Mucosa of descending colon (tissue), 3 donors: ENCODE measurements around the gene PSMB2. TPM values are rescaled to one million over a fixed set of nuclear protein-coding genes. Genes with fewer than 3 reads are reported as not detected.

Experiments used
- ATAC-seq: fragments of 200-7000 bp; cut with Tn5 transposase; one replicate; pipeline ENCODE4 v1.9.1; 2020; ENCODE audit warnings: mild to moderate bottlenecking, moderate library complexity
- DNase-seq, 3 donors: peaks; one replicate each; pipeline ENCODE4 v3.0.0-alpha.2; 2020
- H3K36me3 ChIP-seq: fragments of 200-600 bp; one replicate; pipeline ENCODE4 v1.8.0; 2021; ENCODE audit warnings: low read depth, mild to moderate bottlenecking
- H3K4me1 ChIP-seq: fragments of 200-600 bp; one replicate; pipeline ENCODE4 v1.8.0; 2021; ENCODE audit warnings: low read depth, mild to moderate bottlenecking
- H3K4me3 ChIP-seq: fragments of 200-600 bp; one replicate; pipeline ENCODE4 v1.8.0; 2021; ENCODE audit warnings: mild to moderate bottlenecking
- H3K9me3 ChIP-seq: fragments of 200-600 bp; one replicate; pipeline ENCODE4 v1.8.0; 2021; ENCODE audit warnings: mild to moderate bottlenecking
- intact Hi-C, 2 donors: fragments of 100-400 bp; cut with DNase I in 1 of 2; cut with micrococcal nuclease in 1 of 2; formaldehyde crosslinking; loops; one replicate each; pipeline versions ENCODE4 v1.11.0 to v1.11.1; 2022; cut with DNase I, micrococcal nuclease
- total RNA-seq, 3 donors: library from RNA; stranded (reverse); fragmentation: NEBNext Ultra II Directional in 2 of 3; extraction: Animal tissue kit (Norgen Biotek cat#: 25700) in 2 of 3; gene quantifications; one replicate each; pipeline versions ENCODE4 v1.2.1 to v1.2.4, GENCODE V29; 2021 to 2023
- TF ChIP-seq, protein P1 (sequence below): fragments of 200-600 bp; IDR thresholded peaks from one replicate; pipeline ENCODE4 v1.8.0; 2022; ENCODE audit warnings: antibody characterized with exemption, mild to moderate bottlenecking
- donor health status: DM: no; HTN: no; CAD: no; lungs with moderate emphysema.
- donor health status: DM: no; HTN: no; CAD: no.
- donor health status: DM: no; HTN: yes; CAD: no.

The PSMB2 gene
- total RNA-seq, 3 donors from 2014 or later = 34.8 to 62.9 (median 39.7) TPM

DNA sequence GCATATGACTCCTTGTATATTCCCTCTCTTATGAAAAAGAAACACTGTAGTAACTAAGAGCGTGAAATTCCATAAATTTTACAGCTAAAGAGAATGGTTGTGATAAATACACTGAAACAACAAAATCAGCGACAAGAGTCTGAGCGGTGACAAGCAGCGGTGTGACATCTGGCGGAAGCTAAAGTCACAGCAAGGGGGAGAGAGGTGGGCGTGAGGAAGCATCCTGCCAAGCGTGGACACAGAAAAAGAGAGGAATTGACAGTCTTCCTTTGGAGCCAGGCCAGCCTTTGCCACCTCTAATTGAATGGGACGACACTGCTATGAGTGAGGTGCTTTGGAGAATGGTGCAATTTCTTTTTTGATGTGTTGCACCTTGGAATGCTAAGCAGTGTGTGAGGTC is 25.9 kb downstream of the PSMB2 start:
- no peak for ATAC-seq

DNA sequence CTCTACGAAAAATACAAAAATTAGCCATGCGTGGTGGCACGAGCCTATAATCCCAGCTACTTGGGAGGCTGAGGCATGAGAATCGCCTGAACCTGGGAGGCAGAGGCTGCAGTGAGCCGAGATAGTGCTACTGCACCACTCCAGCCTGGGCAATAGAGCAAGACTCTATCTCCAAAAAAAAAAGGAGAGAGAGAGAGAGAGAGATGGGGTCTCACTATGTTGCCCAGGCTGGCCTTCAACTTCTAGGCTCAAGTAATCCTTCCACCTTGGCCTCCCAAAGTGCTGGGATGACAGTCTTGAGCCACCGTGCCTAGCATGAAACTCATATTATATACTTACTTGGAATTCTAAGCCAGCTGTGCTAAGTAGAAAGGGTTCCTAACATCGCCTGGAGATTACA is 29.7 kb downstream of the PSMB2 start:
- no peaks in the 10 kb centered on the region for H3K9me3 ChIP-seq
- TF ChIP-seq, protein P1, sequence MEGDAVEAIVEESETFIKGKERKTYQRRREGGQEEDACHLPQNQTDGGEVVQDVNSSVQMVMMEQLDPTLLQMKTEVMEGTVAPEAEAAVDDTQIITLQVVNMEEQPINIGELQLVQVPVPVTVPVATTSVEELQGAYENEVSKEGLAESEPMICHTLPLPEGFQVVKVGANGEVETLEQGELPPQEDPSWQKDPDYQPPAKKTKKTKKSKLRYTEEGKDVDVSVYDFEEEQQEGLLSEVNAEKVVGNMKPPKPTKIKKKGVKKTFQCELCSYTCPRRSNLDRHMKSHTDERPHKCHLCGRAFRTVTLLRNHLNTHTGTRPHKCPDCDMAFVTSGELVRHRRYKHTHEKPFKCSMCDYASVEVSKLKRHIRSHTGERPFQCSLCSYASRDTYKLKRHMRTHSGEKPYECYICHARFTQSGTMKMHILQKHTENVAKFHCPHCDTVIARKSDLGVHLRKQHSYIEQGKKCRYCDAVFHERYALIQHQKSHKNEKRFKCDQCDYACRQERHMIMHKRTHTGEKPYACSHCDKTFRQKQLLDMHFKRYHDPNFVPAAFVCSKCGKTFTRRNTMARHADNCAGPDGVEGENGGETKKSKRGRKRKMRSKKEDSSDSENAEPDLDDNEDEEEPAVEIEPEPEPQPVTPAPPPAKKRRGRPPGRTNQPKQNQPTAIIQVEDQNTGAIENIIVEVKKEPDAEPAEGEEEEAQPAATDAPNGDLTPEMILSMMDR = no peak
- intact Hi-C loops = no loop called here
- DNase-seq (no peak), ATAC-seq (no peak)
- H3K36me3 ChIP-seq = peaks cover 13% of the 10 kb centered on the region
- H3K4me3 ChIP-seq = no peak overlapping the region
- H3K4me1 ChIP-seq = no peaks in the 10 kb centered on the region

More for the DNA sequence above, 25.9 kb downstream of the PSMB2 start:
- no peak for DNase-seq
- Histone ChIP-seq H3K4me3 (no peak overlapping the region), H3K36me3 (no peaks in the 10 kb centered on the region), H3K4me1 (no peaks in the 10 kb centered on the region), H3K9me3 (no peaks in the 10 kb centered on the region)
- TF ChIP-seq, protein P1 = no peak
- intact Hi-C loops = no loop called here

DNA sequence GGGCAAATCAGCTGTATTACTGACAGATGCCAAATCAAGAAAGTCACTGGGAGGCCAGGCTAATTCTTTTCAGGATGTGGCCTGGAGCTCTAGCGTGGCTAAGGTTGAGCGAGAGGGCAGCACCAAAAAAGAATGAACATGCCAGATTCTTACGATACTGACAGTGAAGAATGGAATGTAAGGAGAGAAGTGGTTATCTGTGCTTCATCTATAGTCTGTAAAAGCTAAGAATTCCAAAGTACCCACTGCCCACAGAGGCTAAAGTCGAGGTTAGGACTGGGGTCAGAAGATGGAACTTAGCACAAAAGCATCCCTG is 35.5 kb downstream of the PSMB2 start:
- ATAC-seq = no peak
- intact Hi-C loops = no loop called here

DNA sequence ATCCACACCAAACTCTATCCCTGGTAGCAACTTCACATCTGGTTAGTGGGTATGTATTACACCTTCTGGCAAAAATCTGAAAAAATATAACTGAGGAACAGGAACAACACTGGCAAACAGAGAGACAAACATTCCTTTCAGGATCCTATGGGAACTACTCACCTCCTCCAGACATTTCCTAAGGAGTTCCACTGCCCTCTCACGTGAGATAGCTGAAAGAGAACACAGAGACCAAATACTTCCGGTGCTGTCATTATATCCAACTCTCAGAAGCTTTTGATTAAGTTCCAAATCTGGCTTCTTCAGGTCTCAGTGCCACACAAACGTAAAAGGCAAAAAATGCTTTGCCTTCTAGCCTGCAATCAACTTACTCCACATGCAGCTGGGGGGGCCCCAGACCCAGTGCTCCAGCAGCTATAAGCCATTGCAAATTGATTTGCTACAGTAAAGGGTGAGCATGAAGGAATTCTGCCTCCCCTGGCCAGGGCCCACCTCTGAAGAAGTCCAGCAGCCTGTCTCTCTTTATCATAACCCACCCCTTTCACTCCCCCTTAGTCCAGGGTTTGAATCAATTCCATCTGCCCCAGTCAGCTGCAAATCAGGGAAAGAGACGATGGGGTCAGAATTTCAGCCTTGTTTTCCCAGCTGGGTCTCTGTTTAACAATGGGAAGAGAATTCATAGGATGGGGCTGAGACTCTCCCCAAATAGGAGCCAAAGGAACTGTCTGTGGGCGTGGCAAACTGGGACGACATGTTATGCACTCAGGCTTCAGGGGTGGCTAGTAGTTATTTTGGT is 36.1 kb downstream of the PSMB2 start:
- H3K4me3 ChIP-seq = no peak overlapping the region
- H3K36me3 ChIP-seq = peaks cover 13% of the 10 kb centered on the region
- H3K4me1 ChIP-seq = no peaks in the 10 kb centered on the region
- DNase-seq (no peak), ATAC-seq (no peak)
- H3K9me3 ChIP-seq = no peaks in the 10 kb centered on the region
- TF ChIP-seq, protein P1 = no peak
- intact Hi-C loops = no loop called here

More for the DNA sequence above, 35.5 kb downstream of the PSMB2 start:
- TF ChIP-seq, protein P1 = no peak
- Histone ChIP-seq H3K4me3 (no peak overlapping the region), H3K4me1 (no peaks in the 10 kb centered on the region), H3K9me3 (no peaks in the 10 kb centered on the region), H3K36me3 (peaks cover 13% of the 10 kb centered on the region)
- no peak for DNase-seq

DNA sequence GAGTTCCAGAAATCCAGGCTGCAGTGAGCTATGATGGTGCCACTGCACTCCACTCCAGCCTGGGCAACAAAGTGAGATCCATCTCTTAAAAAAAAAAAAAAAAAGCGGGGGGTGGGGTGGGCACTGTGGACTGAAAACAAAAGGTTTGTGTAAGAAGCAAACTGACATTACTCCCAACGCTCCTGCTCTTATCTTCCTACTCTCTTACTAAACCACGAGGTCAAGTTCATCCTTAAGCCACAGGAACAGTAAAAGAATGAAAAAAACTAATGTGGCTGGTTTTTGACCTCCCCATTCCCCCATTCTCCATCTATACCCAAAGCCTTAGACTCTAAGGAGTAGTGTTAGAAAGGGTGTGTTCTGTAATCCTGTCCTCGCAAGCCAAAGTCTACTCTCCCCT is 37.4 kb downstream of the PSMB2 start:
- Histone ChIP-seq H3K4me3 (no peak overlapping the region), H3K4me1 (no peaks in the 10 kb centered on the region), H3K36me3 (peaks cover 9% of the 10 kb centered on the region), H3K9me3 (no peaks in the 10 kb centered on the region)
- ATAC-seq = no peak
- intact Hi-C loops = no loop called here
- TF ChIP-seq, protein P1 = no peak
- no peak for DNase-seq
